Measurements from ENCODE around the gene LARGE1.
A peak's percentile ranks its signal among the peaks of the same experiment; 100 is the strongest.

Gene LARGE1

DNA sequence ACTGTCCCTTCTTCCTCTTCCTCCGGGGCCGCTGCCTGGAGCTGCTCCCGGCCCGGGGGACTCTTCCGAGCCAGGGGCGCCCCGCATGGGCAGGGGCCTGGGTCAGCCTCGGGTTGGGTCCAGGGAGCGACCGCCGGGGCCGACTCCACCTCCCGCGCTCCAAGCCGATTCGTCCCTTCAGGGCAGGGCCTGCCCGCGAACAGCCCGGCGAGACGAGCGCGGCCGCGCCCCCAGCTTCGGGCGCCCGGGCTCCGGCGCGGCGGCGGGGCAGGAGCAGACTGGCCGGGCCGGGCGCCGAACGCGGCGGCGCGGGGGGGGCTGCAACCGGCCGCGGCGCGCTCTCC is at the start of gene LARGE1:
Gene LARGE1 (minus strand): TSS at position 280 of the 344 bp plus-strand sequence.
- DNase-seq (ENCODE audit: low read depth, low spot score), result no peak

DNA sequence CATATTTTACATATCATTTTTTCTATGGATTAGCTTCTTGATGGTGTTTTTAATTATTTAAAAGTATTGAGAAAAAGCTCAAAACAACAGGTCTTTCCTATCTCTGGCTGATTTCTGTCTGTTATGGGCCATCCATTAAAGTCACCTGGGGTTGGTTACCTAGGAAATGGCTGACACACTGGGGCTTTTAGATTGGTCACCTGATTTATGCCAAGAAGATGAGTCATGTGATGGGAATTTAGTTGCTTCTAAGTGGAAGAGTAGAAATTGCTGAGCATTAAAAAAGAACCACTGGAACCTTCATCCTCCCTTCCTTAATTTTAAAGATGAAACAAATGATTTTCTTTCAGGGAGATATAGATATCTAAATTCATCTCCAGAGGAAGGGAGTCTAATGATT is 48.8 kb upstream of the LARGE1 start:
- peak; percentile 42 for DNase-seq (ENCODE audit: low read depth, low spot score)

GRCh38 chr22:33964121-33964520 is 43.8 kb upstream of the LARGE1 start:
- no peak for DNase-seq (ENCODE audit: low read depth, low spot score)

GRCh38 chr22:33962409-33962808 is 42.1 kb upstream of the LARGE1 start:
- no peak for DNase-seq (ENCODE audit: low read depth, low spot score)

DNA sequence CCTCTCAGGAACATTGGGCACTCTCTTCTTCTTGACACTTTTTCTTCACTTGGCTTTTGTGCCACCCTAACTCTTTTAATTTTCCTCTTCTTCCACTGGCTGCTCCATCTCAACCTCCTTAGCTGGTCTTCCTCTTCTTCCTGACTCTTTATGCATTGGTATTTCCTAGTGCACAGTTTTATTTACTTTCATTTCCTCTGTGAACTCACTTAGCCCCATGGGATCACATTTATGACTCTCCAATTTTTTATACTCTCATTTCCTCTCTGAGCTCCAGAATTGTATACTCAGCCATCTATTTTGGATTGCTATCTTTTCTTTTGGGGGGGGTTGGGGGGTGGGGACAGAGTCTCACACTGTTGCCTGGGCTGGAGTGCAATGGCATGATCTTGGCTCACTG is 38.5 kb upstream of the LARGE1 start:
- no peak for DNase-seq (ENCODE audit: low read depth, low spot score)

DNA sequence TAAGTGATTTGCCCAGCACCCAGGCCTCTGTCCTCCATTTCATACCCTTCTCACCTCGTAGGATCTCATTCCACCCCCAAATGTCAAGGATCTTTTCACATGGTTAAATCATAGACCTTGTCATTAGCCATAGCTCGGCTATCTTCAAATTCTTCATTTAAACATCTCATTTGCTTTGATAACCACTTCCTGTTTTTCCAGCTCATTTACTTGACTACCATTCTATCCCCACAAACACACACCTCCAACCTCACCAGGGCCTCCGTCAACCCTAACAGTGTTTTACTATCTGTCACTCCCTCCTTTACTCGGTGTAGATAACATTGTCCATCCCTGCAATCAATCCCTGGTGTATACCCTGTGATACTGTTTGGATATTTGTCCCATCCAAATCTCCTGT is 36.8 kb upstream of the LARGE1 start:
- DNase-seq (ENCODE audit: low read depth, low spot score), result no peak

GRCh38 chr22:33952776-33953175 is 32.5 kb upstream of the LARGE1 start:
- DNase-seq (ENCODE audit: low read depth, low spot score), result no peak

DNA sequence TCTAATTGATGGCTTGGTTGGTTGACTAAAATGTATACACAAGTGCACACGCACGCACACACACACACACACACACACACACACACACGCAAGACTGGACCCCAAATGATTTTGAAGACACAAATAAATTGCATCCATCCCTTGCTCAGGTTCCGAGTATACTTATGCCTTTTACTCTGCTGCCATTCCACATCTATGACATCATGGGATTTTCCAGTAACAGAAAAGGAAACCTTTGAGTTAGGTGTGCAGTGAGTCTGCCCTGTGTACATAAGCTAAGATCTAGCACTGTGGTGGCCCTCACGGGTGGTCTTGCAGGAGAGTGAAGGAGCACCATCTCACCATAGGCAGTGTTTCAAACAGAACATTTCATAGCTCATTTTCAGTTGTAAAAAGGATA is 20.5 kb upstream of the LARGE1 start:
- no peak for DNase-seq (ENCODE audit: low read depth, low spot score)

- DNase-seq (ENCODE audit: low read depth, low spot score), result no peak
These were observed 12.7 kb upstream of the LARGE1 start for GRCh38 chr22:33932997-33933396.

DNA sequence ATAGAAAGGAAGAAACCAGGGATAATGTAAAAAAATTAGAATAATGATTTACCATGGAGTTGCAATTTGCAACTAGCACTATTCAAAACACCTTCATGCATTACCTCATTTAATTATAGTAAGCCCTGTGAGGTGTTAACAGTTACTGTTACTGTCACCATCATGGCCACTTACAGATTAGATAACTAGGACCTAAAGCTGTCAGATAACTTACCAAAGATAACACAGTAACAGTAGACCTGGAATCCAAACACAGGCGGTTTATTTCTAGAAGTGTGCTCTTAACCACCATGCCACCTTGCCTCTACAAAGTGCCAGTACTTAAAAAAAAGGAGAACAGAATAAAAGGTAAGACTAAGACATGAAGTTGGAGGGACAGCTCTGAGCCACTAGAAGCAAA is 11.1 kb upstream of the LARGE1 start:
- no peak for DNase-seq (ENCODE audit: low read depth, low spot score)

GRCh38 chr22:33927752-33928151 is 7.5 kb upstream of the LARGE1 start:
- no peak for DNase-seq (ENCODE audit: low read depth, low spot score)

DNA sequence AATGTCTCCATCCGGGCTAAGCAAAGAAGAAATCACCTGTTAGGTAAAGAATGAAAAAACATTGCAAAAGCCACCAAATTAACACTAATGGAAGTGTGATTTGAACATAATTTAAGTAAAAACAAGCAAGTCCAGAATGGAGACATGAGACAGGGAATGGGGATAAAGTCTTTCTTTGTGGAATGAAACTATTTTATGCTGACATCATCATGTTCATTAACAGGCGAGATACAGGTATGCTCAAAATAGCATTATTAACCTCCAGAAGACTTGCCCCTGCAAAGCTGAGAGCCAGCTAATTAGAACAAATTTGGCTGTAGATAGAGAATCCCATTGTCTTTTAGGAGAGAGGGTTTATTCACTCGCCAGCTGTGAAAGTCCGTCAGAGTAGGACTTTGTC is 4.9 kb upstream of the LARGE1 start:
- DNase-seq (ENCODE audit: low read depth, low spot score), result no peak

DNA sequence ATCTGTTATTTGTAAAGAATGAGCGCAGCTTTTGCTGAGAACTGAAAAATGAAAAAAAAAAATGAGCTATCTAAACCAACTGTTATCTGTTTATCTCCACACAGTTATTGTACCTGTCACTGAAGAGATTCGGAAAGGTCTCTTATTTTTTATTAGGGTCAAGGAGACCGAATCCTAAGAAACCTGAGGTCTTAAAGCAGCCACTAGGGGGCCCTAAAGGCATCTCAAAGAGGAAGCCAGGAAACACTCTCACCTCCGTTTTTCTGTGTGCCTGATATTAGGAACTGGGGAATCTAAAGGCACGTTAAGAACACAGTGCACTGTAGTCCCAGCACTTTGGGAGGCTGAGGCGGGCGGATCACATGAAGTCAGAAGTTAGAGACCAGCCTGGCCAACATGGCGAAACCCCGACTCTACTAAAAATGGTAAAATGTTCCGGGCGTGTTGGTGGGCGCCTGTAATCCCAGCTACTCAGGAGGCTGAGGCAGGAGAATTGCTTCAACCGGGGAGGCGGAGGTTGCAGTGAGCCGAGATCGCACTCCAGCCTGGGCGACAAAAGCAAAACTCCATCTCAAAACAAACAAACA is 3.5 kb upstream of the LARGE1 start:
- DNase-seq (ENCODE audit: low read depth, low spot score), result no peak

DNA sequence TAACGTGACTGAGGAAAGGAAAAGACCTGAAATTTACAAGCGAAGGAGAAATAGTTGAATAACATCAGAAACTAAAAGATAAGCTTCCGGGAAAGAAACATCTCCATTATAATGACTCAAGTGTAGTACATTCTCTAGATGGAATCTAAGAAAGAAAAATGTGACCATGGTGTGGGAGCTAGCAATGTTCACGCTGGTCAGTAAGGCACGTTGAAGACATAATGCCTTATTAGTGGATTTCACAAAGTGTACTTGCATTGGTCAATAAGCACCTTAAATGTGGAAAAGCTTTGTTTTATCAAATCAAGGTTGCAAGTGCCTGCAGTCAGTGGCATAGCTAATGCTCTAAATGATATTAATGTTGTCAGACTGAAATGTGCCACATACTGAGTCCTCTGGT is 2.8 kb upstream of the LARGE1 start:
- DNase-seq (ENCODE audit: low read depth, low spot score), result no peak

- DNase-seq (ENCODE audit: low read depth, low spot score), result no peak
These were observed 2.0 kb upstream of the LARGE1 start for GRCh38 chr22:33922349-33922681.

DNA sequence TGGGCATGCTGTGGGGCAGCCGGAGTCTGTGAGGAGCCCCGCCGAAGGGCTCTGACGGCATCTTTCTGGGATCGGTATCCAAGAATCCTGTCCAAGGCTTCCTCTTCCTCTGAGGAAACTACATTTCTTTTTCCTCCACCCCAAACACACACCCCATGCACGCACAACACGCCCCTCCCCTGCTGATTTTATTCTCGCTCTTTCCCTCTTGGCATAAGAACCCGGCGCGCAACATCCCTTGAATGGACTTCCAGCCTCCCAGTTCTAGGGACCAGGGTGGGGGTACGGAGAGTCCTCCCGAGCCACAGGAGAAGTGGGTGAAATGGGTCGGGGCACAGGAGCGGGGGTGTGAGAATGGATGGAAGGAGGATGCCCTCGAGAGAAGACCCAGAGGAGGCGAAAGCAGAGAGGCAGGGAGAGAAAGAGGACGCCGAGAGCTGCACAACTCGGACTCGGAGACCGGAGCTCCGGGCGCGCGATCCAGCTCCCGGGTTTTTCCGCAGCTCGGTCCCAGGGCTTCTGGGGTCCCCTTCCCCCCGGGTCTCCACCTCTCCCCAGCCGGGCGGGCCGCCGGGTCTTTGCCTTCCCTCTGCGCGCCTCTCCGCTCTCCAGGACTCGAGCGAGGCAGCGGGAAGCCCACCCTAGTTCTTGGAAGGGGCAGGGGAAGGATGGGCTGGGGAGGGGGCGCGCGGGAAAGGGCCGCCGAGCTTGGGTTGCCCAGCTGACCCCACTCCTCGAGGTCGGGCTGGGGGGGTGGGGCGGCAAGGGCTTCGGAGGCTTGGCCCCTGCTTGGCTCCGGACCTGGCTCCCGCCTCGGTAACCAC is 1.5 kb upstream of the LARGE1 start:
- DNase-seq (ENCODE audit: low read depth, low spot score), result no peak

GRCh38 chr22:33920927-33921524 is 750 bp upstream of the LARGE1 start:
- DNase-seq (ENCODE audit: low read depth, low spot score), result no peak

GRCh38 chr22:33919391-33920196 is 682 bp downstream of the LARGE1 start:
- no peak for DNase-seq (ENCODE audit: low read depth, low spot score)

- DNase-seq (ENCODE audit: low read depth, low spot score), result no peak
These were observed 1.5 kb downstream of the LARGE1 start for GRCh38 chr22:33918676-33919365.

DNA sequence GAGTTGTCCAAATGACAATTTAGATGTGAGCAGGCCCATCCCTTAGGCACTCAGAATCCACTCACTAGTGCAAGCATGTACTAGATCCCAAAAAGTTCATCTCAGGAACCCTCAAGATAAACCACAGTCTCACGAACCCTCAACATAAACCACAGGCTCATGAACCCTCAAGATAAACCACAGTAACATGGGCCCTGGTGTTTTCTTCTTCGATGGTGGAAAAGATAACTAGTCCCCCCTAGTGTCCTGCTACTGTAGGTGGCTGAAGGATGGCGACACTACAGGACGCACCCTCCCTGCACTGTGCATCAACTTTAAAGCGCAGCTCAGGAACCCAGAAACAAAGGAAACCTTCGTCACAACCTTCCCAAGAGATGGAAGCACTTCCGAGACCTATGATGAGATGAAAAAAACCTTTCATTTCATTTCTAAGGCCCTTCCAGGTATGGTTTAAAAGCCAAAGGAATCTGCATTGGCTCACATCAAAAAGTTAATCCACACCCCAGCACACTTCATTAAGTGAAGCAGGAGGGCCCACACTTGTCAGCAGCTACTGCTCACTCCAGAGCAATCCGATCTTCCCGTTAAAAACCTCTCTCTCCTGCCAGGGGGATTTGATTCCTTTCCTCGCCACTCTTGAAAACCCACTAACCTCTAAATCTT is 2.4 kb downstream of the LARGE1 start:
- no peak for DNase-seq (ENCODE audit: low read depth, low spot score)

DNA sequence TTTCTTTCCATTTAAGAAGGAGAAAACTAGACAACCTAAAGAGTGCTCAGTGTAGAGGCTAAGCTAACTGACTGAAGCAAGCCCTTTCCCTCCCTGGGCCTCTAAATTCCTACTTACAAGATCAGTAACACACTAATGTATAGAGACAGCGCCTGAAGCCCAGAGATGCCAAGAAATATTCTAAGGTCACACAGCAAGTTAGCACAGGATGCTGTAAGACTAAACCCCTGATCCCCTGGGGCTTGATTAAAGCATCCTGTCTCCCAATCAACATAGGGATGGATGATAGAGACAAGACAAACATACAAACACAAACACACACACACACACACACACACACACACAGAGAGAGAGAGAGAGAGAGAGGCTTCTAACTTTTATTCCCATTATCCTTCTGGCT is 5.6 kb downstream of the LARGE1 start:
- DNase-seq (ENCODE audit: low read depth, low spot score), result no peak
